SW480 (cell line): ENCODE results near the gene ADM2.
"Not testable (repeated sequence)": the region's sequence is repeated elsewhere in the genome, so short reads cannot be mapped to it uniquely, and the experiment has no call there.

Source experiments
- DNase-seq: peaks from one replicate; pipeline ENCODE4 v3.0.0-alpha.2; 2016; ENCODE audit warnings: low spot score

Gene ADM2

DNA sequence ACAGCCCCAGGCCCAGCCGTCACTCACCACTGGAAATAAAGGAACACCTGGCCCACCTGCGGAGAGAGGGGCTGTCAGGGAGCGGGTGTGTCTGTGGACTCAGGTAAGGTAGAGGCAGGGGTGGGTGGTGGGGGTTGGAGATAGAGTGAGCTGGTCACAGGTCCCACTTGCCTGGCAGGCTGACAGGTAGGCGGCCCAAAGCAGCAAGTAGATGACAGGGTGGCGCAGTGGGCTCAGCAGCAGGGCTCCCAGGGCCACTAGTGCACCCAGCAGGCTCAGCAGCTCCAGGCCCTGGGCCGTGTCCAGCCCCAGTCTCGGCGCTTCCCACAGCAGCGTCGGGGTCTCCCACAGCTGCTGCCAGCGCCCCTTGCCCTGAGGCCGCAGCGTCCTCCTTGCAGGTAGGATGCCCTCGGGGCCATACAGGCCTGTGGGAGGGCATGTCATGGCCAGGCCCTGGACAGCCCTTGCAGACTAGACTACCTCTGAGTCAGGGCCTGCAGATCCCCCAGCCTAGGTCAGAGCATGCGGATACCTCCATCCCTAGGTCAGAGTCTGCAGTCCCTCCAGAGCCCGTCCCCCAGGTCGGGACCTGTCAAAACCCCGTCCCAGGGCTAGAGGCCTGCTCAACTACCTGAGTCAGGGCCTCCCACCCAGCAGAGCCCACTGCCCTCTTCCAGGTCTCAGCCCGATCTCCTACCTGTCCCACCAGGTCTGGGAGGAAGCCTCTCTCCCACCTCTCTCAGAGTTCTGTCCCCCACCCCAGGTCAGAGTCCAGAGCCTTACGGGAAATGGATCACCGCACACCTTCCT, 25.5 kb downstream of the ADM2 start:
- DNase-seq, result no peak

GRCh38 chr22:50507421-50507990, 26.2 kb downstream of the ADM2 start, which contains the start of gene LMF2:
LMF2 (minus strand) TSS chr22:50507702; CDS start chr22:50507675, 27 bp downstream.
- peak; percentile 70 for DNase-seq

- peak; percentile 93 for DNase-seq
Observed at GRCh38 chr22:50507991-50508884, 26.9 kb downstream of the ADM2 start, which contains the start of gene NCAPH2. NCAPH2 (plus strand) TSS chr22:50508224; CDS start chr22:50508338, 114 bp downstream.

DNA sequence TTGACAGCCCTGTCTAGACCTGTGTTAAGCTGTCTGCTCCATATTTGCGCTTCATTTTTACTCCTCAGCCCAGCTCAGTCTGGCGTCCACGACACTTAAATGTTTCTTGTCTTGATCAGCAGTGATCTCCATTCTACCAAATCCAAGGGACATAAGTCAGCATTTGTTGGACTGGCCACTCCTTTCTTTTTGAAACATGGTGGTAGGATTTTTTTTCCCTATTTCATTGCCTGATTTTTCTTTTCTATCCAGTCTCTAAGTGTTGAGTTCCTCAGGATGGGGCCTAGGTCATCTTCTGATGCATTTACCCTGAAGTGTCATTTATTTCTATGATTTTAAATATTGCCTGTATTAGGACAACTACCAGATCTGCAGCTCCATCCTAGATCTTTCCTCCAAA, 27.6 kb downstream of the ADM2 start:
- DNase-seq, result no peak

- DNase-seq, result no peak
Observed at GRCh38 chr22:50513175-50513574, 31.8 kb downstream of the ADM2 start.

GRCh38 chr22:50516068-50516467, 34.7 kb downstream of the ADM2 start:
- DNase-seq, result no peak

DNA sequence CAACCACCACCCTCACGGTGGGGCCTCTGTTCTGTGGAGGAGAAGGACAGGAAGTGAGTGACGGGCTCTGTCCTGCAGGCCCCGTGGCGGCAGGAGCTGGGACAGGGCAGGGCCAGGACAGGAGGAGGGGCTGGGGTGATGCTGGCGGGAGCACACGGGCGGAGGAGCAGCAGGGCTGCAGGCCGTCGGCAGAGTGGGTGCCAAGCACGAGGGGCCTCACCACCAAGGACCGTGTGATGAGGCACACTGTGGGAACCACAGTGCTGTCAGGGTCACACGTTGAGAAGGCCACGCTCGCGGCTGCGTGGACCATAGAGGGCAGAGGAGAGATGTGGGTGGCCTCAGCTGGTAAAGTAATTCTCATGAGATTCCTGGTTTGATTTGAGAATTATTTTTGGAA, 35.5 kb downstream of the ADM2 start:
- DNase-seq, result no peak

DNA sequence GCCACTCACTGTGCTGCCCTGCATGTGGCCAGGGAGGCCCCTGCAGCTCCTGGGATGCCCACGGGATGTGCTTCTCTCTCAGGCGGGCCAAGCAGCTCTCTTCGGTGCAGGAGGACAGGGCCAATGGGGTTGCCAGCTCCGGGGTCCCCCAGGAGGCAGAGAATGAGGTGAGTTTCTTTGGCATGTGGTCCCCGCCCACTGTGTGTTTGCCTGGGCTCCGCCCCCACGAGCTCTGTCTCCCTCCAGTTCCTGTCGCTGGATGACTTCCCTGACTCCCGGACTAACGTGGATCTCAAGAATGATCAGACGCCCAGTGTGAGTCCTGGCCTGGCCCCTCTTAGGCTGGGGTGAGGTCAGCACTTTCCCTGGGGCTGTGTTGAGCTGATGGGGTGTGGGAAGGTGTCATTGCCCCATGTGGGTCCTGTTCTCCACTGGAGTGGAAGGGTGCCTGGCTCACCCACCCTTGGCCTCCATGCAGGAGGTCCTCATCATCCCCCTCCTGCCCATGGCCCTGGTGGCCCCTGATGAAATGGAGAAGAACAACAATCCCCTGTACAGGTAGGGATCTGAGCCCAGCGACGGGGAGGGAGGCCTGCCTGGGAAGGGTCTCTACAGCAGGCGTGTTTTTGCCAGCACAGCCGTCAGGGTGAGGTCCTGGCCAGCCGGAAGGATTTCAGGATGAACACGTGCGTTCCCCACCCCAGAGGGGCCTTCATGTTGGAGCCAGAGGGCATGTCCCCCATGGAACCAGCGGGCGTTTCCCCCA, 36.3 kb downstream of the ADM2 start:
- DNase-seq, result no peak

DNA sequence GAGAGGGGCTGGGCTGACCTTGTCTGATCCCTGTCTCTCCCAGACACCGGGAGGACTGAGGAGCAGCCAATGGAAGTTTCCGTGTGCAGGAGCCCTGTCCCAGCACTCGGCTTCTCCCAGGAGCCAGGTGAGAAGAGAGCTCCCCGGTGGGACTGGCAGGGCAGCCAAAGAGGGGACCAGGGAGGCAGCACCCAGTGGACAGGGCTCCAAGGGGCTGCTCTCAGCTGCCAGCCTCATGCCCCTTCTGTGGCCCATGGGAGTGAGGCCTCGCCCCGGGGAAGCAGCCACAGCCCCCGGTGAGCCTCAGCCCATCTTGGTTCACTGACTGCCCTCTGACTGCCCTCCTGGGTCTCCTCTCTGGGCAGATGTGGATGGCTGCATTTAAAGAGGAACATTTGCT, 37.3 kb downstream of the ADM2 start:
- no peak for DNase-seq

- no peak for DNase-seq
Observed at GRCh38 chr22:50519151-50519550, 37.8 kb downstream of the ADM2 start.

GRCh38 chr22:50520184-50520583, 38.8 kb downstream of the ADM2 start:
- DNase-seq, result not testable (repeated sequence)

DNA sequence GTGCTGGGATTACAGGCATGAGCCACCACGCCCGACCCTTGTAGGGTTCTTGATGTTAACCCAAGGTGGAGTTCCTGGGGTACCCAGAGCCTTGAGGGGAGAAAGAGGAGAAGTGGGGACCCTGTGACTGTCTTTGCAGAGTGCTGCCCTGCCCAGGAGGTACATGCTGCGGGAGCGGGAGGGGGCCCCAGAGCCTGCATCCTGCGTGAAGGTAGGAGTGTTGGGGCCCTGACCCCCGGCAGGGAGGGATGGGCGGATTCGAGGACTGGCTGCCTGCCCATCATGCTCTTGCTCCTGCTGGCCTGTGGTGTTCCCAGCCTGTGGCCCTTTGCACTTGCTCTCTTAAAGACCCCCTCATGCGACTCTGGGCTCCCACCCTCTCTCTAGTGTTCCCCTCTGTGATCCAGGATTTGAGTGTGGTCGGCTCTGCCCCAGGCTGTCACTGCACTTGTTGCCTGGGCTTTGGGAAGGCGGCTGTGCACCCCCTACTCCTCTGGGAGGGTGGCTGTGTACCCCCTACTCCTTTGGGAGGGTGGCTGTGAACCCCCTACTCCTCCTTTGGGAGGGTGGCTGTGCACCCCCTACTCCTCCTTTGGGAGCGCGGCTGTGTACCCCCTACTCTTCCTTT, 39.6 kb downstream of the ADM2 start:
- DNase-seq, result no peak

GRCh38 chr22:50521710-50522109, 40.4 kb downstream of the ADM2 start:
- DNase-seq, result no peak

DNA sequence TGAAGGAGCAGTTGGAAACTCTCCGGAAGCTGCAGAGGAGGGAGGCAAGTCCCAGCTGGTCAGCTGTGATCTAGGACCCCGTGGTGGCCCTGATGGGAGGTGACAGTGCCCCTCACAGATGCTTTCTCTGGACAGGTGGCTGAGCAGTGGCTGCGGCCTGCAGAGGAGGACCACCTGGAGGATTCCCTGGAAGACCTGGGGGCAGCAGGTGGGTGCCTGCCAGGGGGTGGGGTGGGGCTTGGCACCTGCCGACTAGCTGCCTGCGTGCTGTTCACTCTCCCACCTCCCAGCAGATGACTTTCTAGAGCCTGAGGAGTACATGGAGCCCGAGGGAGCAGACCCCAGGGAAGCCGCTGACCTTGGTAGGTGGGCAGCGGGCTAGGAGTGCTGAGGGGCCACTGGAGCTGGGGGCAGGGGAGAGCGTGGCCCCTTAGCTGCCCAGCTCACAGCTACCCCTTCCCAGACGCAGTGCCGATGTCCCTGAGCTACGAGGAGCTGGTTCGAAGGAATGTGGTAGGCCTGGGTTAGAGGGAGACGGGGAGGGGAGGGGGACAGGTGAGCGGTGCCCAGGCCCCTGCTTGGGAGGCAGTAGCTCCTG, 41.0 kb downstream of the ADM2 start:
- DNase-seq, result no peak

- no peak for DNase-seq
Observed at GRCh38 chr22:50522806-50523438, 41.6 kb downstream of the ADM2 start.

DNA sequence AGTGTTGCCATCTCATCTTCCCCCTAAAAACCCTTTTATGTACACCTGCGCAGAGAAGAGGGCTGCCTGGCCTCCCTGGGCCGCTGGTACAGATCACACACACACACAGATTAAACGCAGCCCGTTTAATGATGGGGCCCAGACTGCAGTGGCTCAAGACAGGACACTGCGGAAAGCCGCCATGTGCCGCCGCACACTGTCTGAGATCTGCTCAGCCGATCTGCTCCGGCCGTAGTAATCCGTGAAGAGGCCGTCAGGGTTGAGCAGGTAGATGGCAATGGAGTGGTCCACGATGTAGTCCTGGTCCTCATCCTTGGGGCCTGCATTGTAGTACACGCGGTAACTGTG, 42.1 kb downstream of the ADM2 start:
- no peak for DNase-seq

GRCh38 chr22:50523806-50524675, 42.7 kb downstream of the ADM2 start:
- DNase-seq, result no peak

DNA sequence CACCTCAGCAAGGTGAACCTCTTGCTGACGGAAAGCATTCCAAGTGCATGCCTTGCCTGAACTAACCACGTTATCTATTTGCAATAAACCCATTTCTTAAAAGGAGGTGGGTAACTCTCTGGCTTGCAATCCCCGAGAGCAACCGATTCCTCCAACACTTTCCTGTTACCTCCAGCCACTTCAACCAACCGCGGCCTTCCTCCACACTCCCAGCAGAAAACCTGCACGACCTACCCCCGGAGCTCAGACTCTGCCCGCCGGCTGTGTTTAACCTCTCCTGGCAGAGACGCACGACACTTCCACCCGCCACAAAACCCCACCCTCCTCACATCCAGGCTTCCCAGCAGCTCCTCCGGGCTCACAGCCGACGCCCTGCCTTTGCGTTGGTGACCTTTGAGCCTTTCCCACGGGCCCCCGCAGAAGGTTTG, 43.3 kb downstream of the ADM2 start:
- DNase-seq, result peak; percentile 47

- peak; percentile 93 for DNase-seq
Observed at GRCh38 chr22:50525104-50525857, 43.9 kb downstream of the ADM2 start, which contains the start of gene SCO2. SCO2 (minus strand) TSS chr22:50525598; CDS start chr22:50524411, 1,187 bp downstream.
